SK-N-SH (cell line): ENCODE measurements around the gene DNAJB12.

Experiments used
- EP300 ChIP-seq, 2 experiments: IDR thresholded peaks; 2 replicates each; pipeline versions ENCODE4 v1.4.0 to v1.6.1; 2012; ENCODE audit warnings: borderline replicate concordance in 1 of 2, low read depth in 1 of 2, low read length in 1 of 2
- RAD21 ChIP-seq: IDR thresholded peaks from 2 replicates; pipeline ENCODE4 v1.6.1; 2012; ENCODE audit warnings: mild to moderate bottlenecking, low read length
- RCOR1 ChIP-seq: fragments of 150-350 bp; IDR thresholded peaks from 2 replicates; pipeline ENCODE4 v1.6.1; 2017; ENCODE audit warnings: antibody characterized with exemption, low read length
- SMC3 ChIP-seq: IDR thresholded peaks from 2 replicates; pipeline ENCODE4 v1.6.1; 2012; ENCODE audit warnings: low read depth, low read length, improper control_type of control experiment
- TEAD4 ChIP-seq: IDR thresholded peaks from 2 replicates; pipeline ENCODE4 v1.4.0; 2012; ENCODE audit warnings: mild to moderate bottlenecking, borderline replicate concordance; ENCODE audit not compliant: insufficient read depth
- TF ChIP-seq, protein P1 (sequence below): fragments of 200-600 bp; sonication (generic); IDR thresholded peaks from 2 replicates; pipeline ENCODE4 v1.6.1; 2017; ENCODE audit warnings: antibody characterized with exemption, mild to moderate bottlenecking, moderate library complexity

- TF ChIP-seq RAD21 (no peak), RCOR1 (no peak), SMC3 (no peak), TEAD4 (no peak), EP300 (IDR thresholded peaks at IDR 0.05; ENCODE audit: borderline replicate concordance in 1 of 2, low read depth in 1 of 2, low read length in 1 of 2) (no peak)
- TF ChIP-seq, protein P1, sequence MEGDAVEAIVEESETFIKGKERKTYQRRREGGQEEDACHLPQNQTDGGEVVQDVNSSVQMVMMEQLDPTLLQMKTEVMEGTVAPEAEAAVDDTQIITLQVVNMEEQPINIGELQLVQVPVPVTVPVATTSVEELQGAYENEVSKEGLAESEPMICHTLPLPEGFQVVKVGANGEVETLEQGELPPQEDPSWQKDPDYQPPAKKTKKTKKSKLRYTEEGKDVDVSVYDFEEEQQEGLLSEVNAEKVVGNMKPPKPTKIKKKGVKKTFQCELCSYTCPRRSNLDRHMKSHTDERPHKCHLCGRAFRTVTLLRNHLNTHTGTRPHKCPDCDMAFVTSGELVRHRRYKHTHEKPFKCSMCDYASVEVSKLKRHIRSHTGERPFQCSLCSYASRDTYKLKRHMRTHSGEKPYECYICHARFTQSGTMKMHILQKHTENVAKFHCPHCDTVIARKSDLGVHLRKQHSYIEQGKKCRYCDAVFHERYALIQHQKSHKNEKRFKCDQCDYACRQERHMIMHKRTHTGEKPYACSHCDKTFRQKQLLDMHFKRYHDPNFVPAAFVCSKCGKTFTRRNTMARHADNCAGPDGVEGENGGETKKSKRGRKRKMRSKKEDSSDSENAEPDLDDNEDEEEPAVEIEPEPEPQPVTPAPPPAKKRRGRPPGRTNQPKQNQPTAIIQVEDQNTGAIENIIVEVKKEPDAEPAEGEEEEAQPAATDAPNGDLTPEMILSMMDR: no peak
These were observed 56.7 kb downstream of the DNAJB12 start for GRCh38 chr10:72297805-72298591.
